T-helper 9 cell (primary cell): ENCODE data around the gene SRBD1.

Experiments used
- DNase-seq: peaks from one replicate; pipeline ENCODE4 v3.0.0-alpha.2; 2020

SRBD1 gene

DNA sequence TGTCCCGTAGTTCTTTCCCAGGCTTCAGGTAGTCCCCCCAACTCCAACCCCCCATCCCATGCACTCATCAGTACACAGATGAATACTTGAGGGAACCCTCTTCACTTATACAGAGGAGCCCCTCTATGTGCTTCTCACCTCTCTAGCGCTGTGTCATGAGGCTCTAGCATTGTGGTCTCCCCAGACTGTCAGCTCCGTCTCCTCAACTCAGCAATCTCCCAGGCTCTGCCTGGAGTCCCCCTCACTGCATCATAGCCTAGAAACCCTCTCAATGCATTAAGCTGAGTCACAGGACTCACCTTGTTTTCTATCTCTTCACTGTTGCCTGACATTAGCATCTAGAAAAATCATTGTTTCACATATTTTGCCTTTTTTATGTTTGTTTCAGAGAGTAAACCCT, 20.3 kb upstream of the SRBD1 start:
- DNase-seq, result no peak

DNA sequence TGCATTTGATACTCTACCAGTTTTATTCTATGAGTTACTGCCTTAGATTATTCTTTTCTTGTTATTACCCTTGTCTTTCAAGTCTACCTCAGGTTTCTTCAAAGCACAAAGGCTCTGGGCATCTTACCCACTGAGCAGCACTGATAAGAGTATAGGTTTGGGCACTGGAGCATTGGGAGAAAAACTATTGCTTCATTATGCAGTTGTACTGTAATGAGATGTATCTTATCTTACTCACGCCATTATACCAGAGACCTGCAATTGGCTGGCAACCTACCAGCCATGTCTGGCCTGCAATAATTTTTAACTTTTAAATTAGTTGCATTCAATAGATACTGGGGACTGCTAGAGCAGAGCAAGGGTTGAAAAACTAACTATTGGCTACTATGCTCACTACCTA, 18.9 kb upstream of the SRBD1 start:
- DNase-seq, result no peak

DNA sequence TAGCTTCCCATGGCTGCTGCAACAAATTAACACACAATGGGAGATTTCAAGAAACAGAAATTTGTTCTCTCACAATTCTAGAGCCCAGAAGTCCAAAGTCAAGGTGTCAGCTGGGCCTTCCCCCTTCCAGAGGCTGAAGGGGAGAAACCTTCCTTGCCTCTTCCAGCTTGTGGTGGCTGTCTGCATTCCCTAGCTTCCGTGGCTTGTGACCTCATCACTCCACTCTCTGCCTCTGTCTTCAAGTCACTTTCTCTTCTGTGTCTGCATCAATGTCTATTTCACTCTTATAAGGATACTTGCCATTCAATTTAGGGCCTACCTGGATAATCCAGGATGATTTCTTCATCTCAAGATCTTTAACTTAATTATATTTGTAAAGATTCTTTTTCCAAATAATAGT, 16.8 kb upstream of the SRBD1 start:
- no peak for DNase-seq

DNA sequence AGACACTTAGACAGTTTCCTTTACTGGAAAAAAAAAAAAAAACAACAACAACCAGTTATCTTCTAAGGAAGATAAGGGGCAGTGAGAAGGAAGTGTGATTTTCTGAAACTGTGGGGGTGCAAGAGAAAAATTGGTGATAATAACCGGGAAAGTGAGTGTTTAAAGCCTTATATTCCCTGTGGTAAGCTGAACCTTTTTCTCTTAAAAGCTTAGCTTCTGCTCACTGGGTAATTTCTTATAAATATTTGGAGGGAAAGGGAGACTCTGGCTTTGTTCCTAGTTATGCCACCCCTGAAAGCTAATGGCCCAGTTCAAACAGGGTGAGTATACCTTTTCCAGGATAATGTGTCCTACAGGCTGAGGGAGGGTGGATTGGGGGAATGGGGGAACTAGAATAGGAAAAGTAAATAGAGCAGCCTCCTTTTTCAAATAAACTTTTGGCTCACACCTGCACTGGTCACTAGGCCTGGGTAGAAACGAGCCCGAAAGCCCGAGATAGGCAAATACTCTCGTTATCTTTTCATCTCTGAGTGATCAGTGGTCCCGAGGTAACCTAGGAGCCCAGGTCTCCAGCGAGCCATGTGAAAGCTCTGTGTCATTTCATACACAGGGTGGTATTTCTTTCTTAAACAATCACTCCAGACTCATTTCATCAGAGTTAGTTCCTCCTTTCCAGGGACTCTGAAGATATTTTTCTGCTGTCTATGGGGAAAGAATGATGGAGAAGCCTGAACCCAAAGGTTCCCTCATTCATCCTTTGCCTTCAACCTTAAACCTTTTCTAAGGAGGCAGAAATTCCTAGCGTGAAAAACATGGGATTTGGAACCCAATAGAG, 15.5 kb upstream of the SRBD1 start:
- DNase-seq, result no peak

DNA sequence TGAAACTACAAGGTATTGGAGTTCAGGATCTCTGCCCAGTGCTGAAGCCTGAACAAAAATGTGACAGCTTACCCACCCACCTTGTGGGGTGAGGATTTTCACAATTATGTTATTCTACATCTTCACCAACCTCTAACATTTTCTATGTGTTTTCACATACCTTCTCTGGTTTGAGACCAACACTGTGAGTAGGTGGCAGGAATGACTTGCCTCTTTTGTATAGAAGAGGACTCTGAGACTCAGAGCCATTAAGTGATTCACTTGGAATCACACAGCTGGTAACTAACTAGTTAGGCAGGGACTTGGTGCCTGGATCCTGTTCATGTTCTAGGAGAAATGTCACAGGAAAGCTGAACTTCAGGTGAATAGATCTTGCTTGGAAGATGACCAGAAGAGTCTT, 14.8 kb upstream of the SRBD1 start:
- DNase-seq, result no peak

DNA sequence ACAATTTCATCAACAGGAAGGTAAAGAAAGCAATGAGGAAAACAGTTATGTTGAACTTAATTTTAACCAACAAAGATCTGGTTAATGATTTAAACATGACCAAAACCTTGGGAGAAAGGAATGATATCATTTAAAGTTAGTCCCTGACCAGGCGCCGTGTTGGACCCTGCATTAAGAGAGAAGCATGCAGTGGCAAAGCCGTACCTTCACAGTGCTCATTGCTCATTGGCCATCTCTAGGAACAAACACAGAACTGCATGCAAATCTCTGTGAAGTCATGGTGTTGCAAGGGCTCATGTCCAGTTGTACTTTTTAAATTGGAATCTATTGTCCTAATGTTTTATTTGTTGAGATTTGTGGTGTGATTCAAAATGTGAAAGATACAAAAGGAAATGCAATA, 12.0 kb upstream of the SRBD1 start:
- DNase-seq, result no peak

DNA sequence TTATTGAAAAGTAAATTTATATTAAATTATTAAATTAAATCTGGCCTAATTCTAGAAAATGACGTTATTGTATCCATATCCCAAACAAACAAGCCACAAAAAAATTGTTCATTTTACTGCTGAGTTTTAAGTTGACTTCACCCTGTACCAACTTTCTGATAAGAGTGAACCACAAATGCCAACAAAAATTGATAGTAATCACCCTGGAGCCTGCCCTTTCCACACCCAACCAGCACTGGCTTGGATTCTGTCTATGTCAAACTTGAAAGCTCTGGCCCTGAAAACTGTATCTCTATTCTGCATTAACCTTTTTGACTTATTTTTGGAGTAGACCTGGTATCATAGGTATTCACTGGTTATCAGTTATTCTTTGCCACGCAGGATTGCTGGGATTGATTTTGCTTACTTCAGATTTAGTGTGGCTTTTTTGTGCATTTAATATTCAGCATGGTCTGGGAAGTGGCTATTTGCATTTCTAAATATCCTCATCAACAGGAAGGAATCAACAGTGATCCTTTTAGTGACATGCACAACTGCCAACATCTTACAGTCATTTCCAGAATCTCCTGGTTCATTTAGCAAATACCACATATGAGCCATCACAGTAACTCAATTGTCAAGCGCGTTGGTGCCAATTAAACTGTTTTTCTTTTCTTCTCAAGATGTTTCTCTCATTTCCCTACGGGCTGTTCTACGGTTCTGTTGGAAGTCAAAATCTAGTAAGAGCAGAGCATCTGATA, 11.4 kb upstream of the SRBD1 start:
- no peak for DNase-seq

DNA sequence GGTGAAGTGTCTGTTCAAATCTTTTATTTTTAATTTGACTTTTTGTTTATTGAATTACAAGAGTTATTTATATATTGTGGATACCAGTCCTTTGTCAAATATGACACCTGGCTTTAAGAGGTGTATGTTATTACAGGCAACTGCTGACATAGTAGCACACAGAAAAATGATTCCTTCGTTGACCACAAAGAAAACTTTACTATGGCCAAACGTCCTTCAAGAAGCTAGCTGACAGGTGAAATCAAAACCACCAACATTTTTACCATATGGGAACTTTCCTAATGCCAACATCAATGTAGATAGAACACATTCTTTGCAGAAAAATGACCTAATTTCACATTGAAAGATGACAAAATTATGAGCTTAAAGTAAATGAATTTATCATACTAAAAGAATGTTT, 6.4 kb upstream of the SRBD1 start:
- DNase-seq, result no peak

DNA sequence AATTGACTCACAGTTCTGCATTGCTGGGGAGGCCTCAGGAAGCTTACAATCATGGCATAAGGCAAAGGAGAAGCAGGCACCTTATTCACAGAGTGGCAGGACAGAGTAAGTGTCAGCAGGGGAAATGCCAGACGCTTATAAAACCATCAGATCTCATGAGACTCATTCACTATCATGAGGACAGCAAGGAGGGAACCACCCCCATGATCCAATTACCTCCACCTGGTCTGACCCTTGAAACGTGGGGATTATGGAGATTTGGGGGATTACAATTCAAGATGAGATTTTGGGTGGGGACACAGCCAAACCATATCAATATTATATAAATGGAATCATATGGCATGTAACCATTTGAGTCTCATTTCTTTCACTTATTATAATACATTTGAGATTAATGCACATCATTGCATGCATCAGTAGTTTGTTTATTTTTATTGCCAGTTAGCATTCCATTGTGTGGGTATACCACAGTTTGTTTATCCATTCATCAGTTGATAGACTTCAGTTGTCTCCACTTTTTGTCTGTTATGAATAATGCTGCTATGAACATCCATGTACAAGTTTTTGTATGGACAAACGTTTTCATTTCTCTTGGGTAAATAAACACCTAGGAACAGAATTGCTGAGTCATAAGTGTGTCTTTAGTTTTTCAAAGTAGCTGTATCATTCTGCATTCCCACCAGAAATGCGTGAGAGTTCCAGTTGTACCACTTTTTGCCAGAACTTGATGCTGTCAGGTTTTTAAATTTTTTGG, 5.8 kb upstream of the SRBD1 start:
- DNase-seq, result no peak

DNA sequence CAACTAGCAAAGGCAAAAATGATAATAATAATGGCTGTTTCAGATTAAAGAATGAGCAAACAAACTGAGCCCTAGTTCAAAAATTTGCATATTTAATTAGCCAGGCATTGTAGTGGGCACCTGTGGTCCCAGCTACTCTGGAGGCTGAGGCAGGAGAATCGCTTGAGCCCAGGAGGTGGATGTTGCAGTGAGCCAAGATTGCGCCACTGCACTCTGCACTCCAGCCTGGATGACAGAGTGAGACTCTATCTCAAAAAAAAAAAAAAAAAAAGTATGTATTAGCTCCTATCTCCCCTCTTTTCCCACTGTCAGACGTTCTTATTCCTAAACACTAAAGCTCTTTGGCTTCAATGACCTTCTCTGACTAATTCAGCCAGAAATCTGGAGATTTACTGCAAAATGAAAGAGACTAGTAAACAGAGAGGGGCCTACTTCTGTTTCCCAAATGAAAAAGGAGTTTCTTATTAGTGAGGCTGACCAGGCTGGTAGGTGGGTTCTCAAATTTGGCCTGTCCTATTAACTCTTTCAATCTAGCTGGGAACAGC, 3.9 kb upstream of the SRBD1 start:
- no peak for DNase-seq

DNA sequence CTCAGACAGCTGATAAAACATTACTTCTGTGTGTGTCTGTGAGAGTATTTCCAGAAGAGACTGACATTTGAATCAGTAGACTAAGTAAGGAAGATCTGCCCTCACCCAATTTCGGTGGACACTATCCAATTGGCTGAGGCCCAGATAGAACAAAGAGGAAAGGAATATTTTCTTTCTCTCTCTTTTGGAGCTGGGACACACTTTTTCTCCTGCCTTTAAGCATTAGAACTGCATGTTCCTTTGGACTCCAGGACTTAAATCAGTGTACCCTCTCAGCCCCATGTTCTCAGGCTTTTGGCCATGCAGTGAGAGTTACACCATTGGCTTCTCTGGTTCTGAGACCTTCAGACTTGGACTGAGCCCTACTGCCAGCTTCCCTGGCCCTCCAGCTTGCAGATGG, 3.3 kb upstream of the SRBD1 start:
- no peak for DNase-seq

DNA sequence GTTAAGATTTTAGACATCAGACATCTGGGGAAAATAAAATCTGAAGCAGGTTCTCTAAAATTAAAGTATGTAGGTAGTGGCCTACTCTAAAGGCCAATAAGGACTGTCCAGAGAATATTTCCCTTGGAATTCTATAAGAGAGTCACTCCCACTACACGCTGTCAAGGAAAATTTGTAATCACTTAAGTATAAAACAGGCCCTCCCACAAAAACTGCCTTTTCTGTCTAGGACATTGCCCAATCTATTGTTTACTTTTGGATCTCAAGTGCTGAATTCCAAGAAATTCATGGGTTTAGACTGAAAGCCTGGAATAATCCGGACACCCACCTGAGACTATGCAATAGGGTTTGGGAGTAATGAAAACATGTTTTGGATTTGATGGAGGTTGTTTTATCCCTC, 1.7 kb upstream of the SRBD1 start:
- no peak for DNase-seq

DNA sequence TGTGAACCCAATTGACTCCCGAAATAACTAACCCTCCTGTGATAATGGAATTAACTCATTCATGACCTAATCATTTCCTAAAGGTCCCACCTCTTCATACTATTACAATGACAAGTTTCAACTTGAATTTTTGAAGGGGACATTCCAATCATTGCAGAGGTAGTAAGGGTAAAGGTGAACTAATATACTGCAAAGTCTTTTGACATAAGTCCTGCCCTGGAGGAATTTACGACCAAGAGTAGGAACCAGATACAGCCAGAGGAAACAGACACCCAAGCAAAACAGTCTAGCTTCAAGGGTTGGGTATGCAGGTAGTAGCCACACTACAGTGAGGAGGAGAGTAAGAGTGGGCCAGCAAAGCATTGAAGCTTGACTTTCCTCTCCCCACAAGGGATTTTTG, 1.2 kb upstream of the SRBD1 start:
- DNase-seq, result no peak

DNA sequence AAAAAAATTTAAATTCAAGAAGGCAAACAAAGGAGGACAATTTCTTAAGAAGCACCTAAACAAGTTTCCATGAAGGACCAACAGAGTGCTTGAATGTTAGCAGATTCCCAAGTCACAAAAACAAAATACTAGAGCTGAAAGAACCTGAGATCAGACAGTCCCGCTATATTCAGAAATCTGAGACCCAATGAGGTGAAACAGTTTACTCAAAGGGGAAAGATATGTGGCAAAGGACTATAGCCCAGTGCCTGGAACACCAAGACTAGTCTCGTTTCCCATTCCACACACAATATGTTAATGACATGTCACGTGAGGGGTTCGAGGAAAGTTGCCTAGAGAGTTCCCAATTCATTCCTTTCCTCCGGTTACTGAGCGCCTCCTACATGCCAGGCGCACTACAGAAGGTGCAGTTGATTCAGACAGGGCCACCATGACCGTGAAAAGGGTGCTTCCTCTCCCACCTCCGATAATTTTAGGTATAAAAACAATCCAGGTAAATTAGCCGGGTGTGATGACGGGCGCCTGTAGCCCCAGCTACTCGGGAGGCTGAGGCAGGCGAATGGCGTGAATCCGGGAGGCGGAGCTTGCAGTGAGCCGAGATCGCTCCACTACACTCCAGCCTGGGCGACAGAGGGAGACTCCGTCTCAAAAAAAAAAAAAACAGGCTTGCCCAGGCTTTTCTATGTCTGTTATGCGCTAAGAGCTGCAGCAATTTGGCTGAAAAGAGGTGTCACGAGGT, 617 bp downstream of the SRBD1 start:
- DNase-seq, result peak; percentile 23

DNA sequence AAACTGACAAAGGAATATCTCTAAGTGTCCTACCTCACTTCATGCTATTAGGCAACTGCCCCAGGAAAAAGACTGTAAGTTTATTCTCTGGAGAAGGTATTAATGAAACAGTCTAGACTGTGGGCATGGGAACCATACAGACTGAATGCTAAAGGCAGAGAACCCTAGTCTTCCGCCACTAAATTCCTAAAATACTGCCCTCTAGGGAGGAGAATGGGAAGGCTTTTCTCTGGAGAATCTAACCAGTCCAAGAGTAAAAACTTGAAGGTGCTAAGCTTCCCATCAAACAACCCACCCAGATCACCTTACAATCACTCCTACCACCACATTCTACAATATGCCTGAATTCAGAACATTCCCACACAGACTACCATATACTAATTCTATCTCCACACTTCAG, 3.4 kb downstream of the SRBD1 start:
- DNase-seq, result no peak

DNA sequence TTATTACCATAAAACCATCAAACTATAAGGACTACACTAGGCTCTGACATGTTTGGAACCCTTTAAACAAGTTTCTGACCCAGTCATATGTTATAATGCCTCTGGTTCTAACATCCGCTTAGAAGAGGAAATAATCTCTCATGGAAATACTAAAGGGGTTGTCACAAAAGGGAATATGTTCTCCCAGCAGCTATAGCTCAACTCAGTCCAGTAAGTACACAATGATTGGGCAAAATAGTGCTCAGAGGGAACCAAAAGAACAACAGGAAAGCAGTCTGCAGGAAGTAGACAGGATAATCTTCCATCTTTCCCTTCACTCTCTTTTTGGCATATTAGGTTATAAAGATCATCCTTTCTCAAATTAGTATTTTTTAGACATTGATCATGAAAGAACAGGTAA, 4.3 kb downstream of the SRBD1 start:
- DNase-seq, result no peak

DNA sequence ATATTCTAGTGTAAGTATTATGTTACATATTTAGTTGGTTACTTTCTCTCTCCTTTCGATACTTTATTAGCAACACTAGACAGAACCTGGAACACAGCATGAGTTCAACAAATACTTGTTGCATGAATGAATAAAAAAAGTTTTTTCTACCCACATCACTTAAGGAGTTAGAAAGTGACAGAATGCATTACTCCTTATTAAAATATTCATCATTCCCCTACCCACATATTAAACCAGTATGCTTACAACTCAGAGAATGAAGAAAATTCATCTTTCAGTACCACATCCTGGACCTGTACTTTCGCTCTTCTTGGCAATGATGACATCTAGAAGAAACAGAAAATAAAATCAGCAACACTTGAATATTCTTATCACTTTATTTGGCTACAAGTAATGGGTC, 6.0 kb downstream of the SRBD1 start:
- no peak for DNase-seq

DNA sequence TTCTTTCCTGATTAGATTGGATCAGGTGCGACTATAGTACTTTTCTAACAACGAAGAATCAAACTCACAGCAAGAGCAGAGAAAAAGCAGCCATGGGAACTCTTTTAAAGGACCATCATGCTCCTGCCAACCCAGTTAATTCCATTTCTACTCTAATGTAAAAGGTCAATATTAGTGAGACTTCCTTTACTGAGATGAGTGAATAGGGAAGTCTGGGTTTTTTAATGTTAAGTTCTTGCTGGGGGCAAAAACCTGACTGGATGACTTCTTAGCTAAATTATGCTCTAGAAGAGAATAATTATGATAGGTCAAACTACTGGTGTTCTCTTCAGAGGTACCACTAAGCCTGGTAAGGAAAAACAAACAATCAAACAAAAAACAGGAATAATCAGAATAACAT, 8.4 kb downstream of the SRBD1 start:
- DNase-seq, result no peak

DNA sequence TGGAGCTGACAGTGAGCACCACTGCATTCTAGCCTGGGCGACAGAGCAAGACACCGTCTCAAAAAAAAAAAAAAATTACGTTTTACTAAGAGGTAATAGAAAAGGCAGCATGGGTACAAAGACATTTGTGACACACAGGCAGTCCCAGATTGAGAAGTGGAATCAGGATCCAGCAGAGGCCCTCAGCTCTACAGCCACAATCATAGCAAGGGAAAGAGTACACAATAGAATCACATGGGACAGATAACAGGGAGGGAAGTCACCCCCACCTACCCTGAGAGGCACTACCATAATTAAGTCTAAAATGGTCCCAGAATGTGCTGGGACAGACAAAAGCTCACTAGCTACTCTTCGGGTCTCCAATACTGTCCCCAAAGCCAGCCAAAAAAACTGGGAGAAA, 12.5 kb downstream of the SRBD1 start:
- no peak for DNase-seq

DNA sequence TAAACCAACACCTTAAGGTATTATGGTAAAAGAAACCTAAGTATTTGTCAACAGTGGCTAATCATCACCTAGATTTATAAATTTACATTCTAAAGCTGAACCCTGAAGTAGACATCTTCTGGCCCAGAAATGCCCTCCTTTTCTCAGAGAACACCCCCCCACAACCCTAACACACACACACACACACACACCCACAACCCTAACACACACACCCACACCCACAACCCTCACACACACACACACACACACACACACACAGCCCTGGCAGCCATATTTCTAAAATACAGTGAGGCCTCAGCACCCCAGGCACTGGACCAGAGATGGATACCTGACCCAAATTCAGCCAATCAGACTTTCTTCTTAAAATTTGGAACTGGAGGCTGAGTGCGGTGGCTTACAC, 14.3 kb downstream of the SRBD1 start:
- no peak for DNase-seq

DNA sequence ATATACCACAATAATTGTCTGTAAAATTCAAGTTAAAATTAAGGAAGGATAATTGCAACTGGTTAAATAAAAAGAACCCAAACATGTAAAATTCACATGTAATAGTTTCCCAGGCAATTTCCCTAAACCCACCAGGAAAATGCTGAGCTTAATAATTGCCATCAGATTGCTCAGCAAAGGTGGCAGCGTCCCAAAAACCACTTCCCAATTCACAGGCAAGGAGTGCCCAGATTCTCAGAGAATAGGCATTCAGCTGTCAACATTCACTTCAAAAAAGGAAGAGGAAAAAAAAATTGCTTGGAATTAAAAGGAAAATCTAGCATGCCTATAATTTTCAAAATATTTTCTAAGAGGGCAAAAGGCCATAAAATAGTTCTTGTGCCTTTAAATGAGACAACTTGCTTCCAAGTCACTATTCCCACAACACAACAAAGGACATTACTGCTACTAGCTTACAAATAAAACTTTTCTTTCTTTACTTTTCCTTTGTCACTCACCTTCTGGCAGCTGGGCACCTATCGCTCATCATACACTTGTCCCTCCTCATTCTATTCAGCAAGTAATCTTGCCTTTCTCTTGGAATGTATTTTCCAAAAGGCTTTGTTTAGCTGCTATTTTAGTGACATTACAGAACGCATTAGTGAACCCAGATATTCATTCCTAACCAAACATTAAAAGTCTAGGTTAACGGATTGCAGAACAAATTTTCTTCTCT, 15.2 kb downstream of the SRBD1 start:
- no peak for DNase-seq

DNA sequence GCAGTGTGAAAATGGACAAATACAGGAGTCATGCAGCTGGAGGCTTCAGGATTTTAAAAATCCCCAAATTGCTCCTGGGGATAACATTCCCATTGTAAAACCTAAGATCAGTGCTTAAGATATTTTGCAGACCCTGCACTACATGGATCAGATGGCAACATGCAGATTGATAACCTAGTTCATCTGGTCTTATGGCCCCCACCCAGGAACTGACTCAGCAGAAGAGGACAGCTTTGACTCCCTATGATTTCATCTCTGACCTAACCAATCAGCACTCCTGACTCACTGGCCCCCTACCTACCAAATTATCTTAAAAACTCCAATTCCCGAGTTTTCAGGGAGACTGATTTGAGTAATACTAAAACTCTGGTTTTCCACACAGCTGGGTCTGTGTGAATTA, 20.0 kb downstream of the SRBD1 start:
- no peak for DNase-seq
